ENCODE measurements around the gene POMC.

DNA sequence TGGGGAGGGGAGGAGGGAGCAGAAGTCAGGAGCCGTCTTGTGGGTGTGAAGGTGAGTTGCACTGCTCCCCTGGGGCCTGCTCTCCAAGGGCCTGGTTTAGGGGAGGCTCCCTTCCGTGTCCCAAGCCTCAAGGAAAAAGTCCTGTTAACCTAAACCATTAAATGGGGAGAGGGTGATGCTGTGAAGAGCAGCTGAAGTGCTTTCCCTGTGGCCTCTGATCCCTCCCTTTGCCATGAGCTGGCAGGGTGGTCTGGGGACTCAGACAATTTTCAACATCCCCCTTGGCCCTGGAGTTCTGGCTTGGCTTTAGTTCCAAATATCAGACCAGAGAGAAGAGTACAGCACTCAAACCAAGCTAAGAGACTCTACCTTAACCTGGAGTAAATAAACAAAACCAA is 692 bp upstream of the POMC start:
- TF ChIP-seq, protein P1, sequence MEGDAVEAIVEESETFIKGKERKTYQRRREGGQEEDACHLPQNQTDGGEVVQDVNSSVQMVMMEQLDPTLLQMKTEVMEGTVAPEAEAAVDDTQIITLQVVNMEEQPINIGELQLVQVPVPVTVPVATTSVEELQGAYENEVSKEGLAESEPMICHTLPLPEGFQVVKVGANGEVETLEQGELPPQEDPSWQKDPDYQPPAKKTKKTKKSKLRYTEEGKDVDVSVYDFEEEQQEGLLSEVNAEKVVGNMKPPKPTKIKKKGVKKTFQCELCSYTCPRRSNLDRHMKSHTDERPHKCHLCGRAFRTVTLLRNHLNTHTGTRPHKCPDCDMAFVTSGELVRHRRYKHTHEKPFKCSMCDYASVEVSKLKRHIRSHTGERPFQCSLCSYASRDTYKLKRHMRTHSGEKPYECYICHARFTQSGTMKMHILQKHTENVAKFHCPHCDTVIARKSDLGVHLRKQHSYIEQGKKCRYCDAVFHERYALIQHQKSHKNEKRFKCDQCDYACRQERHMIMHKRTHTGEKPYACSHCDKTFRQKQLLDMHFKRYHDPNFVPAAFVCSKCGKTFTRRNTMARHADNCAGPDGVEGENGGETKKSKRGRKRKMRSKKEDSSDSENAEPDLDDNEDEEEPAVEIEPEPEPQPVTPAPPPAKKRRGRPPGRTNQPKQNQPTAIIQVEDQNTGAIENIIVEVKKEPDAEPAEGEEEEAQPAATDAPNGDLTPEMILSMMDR (IDR thresholded peaks at IDR 0.05 in 2 of 3, conservative IDR thresholded peaks at IDR 0.05 in 1 of 3; ENCODE audit: borderline replicate concordance in 1 of 3, insufficient read depth in 1 of 3, low read depth in 2 of 3, low read length in 2 of 3), result no peak
- no peak for TF ChIP-seq MAX (IDR thresholded peaks at IDR 0.05)
- TF ChIP-seq POLR2A (IDR thresholded peaks at IDR 0.05; ENCODE audit: borderline replicate concordance, extremely low read depth, insufficient read depth, insufficient read length), result no peak
